K562 (cell line): Measurements from ENCODE around the gene CALHM3.

Source experiments
- EP300 ChIP-seq: IDR thresholded peaks from 2 replicates; pipeline ENCODE4 v1.6.1; 2012; ENCODE audit warnings: low read length, improper control_type of control experiment
- FIP1L1 ChIP-seq: fragments of 200-400 bp; formaldehyde crosslinking; IDR thresholded peaks from 2 replicates; pipeline ENCODE4 v1.6.1; 2018; ENCODE audit warnings: mild to moderate bottlenecking, low read depth, low read length; ENCODE audit not compliant: poor library complexity, severe bottlenecking
- JUND ChIP-seq, 2 experiments: IDR thresholded peaks; 2 replicates in 1 of 2; 3 replicates in 1 of 2; pipeline ENCODE4 v1.6.1; 2011; ENCODE audit warnings: borderline replicate concordance in 2 of 2, low read depth in 2 of 2, low read length in 2 of 2, improper control_type of control experiment in 1 of 2, missing biosample characterization in 1 of 2, missing genetic modification characterization in 1 of 2, missing genetic modification reagents in 1 of 2
- POLR2AphosphoS5 ChIP-seq: IDR thresholded peaks from 2 replicates; pipeline ENCODE4 v1.6.1; 2011; ENCODE audit warnings: mild to moderate bottlenecking, low read depth, low read length, moderate library complexity; ENCODE audit not compliant: control insufficient read depth, insufficient read depth
- SP1 ChIP-seq: sonication (generic); formaldehyde crosslinking; IDR thresholded peaks from 2 replicates; pipeline ENCODE4 v1.8.1; 2022; ENCODE audit warnings: mild to moderate bottlenecking, missing genetic modification reagents
- ZKSCAN3 ChIP-seq: fragments of 250-450 bp; sonication (Bioruptor Pico); IDR thresholded peaks from 2 replicates; pipeline ENCODE4 v1.4.0; 2020
- ZNF551 ChIP-seq: fragments of 250-450 bp; sonication (Bioruptor Pico); IDR thresholded peaks from 2 replicates; pipeline ENCODE4 v1.5.0; 2021; ENCODE audit warnings: mild to moderate bottlenecking, moderate library complexity

DNA sequence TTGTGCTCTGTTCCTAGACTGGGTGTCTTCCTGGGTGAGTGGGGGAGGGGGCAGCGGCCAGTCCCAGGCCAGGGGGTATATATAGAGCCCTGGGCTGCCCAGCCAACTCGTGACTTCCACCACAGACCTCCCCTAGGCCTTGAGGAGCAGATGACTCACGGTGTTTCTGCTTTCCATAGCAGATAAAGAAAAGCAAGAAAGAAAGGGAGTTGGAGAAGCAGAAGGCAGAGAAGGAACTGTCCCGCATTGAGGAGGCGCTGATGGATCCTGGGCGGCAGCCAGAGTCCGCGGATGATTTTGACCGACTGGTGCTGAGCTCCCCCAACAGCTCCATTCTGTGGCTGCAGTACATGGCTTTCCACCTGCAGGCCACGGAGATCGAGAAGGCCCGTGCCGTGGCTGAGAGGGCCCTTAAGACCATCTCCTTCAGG is 37.0 kb downstream of the CALHM3 start:
- TF ChIP-seq EP300 (no peak), SP1 (CRISPR knock-in tag) (no peak), ZNF551 (no peak), FIP1L1 (no peak), JUND (IDR thresholded peaks at IDR 0.05; ENCODE audit: borderline replicate concordance, low read depth, low read length) (no peak), JUND (tag; IDR thresholded peaks at IDR 0.05; ENCODE audit: borderline replicate concordance, low read depth, low read length) (no peak), ZKSCAN3 (CRISPR knock-in tag) (no peak), POLR2AphosphoS5 (no peak)
